Adrenal gland (tissue), 12 donors: ENCODE results near the gene IGF2BP2. TPM values are rescaled to one million over a fixed set of nuclear protein-coding genes. Genes with fewer than 3 reads are reported as not detected.

Source experiments
- DNase-seq, 7 donors: peaks; one replicate each; pipeline ENCODE4 v3.0.0-alpha.2; 2019 to 2020
- H3K27ac ChIP-seq, 5 donors: fragments of 200-600 bp; sonication (generic) in 4 of 5; 1 replicate in 3 of 5; 2 replicates in 2 of 5; pipeline versions ENCODE4 v1.5.1 to v1.8.0; 2016 to 2020; ENCODE audit warnings: mild to moderate bottlenecking in 1 of 5
- H3K27me3 ChIP-seq: fragments of 200-600 bp; 2 replicates; pipeline ENCODE4 v1.8.0; 2021
- H3K36me3 ChIP-seq, 2 donors: fragments of 200-600 bp; replicated peaks in 1 of 2; 1 replicate in 1 of 2; 2 replicates in 1 of 2; pipeline versions ENCODE4 v1.5.1 to v1.8.0; 2018 to 2022
- H3K4me1 ChIP-seq, 2 donors: fragments of 200-600 bp; replicated peaks in 1 of 2; 1 replicate in 1 of 2; 2 replicates in 1 of 2; pipeline versions ENCODE4 v1.5.1 to v1.8.0; 2018 to 2021
- H3K4me3 ChIP-seq, 4 donors: fragments of 200-600 bp; sonication (generic) in 3 of 4; one replicate each; pipeline ENCODE4 v1.5.1; 2016 to 2018
- H3K9me3 ChIP-seq, 3 donors: fragments of 200-600 bp; sonication (generic) in 1 of 3; replicated peaks in 1 of 3; 1 replicate in 2 of 3; 2 replicates in 1 of 3; pipeline versions ENCODE4 v1.5.1 to v1.8.0; 2016 to 2021
- CTCF ChIP-seq, 6 experiments: fragments of 450-650 bp in 4 of 6; fragments of 200-600 bp in 2 of 6; sonication (generic) in 1 of 6; IDR thresholded peaks; 1 replicate in 5 of 6; 2 replicates in 1 of 6; pipeline versions ENCODE4 v1.5.1 to v1.8.0; 2016 to 2021; ENCODE audit warnings: antibody characterized with exemption in 6 of 6, mild to moderate bottlenecking in 2 of 6, moderate library complexity in 1 of 6
- POLR2A ChIP-seq, 2 donors: fragments of 450-650 bp; IDR thresholded peaks; one replicate each; pipeline ENCODE4 v1.6.1; 2017; ENCODE audit warnings: antibody characterized with exemption in 2 of 2, mild to moderate bottlenecking in 2 of 2, moderate library complexity in 1 of 2
- WGBS, 4 donors: extraction: QIAGEN DNeasy Blood & Tissue Kit in 2 of 4; methylation state at CpG; one replicate each; pipeline versions ENCODE4 v1.1.5 to v1.1.7; 2013 to 2017; 5-methylcytosine and 5-hydroxymethylcytosine counted together
- intact Hi-C, 2 donors: fragments of 100-400 bp; cut with DNase I; formaldehyde crosslinking; loops; one replicate each; pipeline versions ENCODE4 v1.14.1 to v1.15.0; 2022 to 2023
- polyA plus RNA-seq, 3 donors: library from polyadenylated mRNA; stranded (reverse); fragments of 200-250 nt in 2 of 3; fragments of 350-450 nt in 1 of 3; fragmentation: Illumina TruSeq in 1 of 3; extraction: RNeasy Lipid Tissue Mini Kit (QIAGEN cat#74804) in 1 of 3; gene quantifications; one replicate each; pipeline ENCODE4 v1.2.3, GENCODE V29; 2013 to 2014
- total RNA-seq, 9 donors: library from RNA; depleted of rRNA in 4 of 9; stranded (reverse); fragments of >200 nt in 4 of 9; fragments of 120-200 nt in 1 of 9; fragmentation: NEBNext Ultra II Directional in 1 of 9; extraction: Animal tissue kit (Norgen Biotek cat#: 25700) in 1 of 9; gene quantifications; one replicate each; pipeline versions ENCODE4 v1.1.0 to v1.2.4, GENCODE V29; 2013 to 2023
- donor health status: healthy with polysubstance abuse.
- donor health status: Bipolar disorder and iron deficiency.
- donor health status: DM: yes; HTN: yes; CAD: no.
- donor health status: DM: no; HTN: no; CAD: no.
- donor health status: DM: no; HTN: no; CAD: no.
- donor health status: DM: yes; HTN: yes; CAD: no.

Gene IGF2BP2
- total and polyA plus RNA-seq, 12 donors: 7.0 to 75.9 (median 17.9) TPM

- intact Hi-C loops: no loop called here
- TF ChIP-seq CTCF (IDR thresholded peaks at IDR 0.05): no peak
- TF ChIP-seq POLR2A (IDR thresholded peaks at IDR 0.05): no peak
- Histone ChIP-seq H3K36me3 (no peaks in the 10 kb centered on the region), H3K4me1 (no peaks in the 10 kb centered on the region), H3K27me3 (no peaks in the 10 kb centered on the region), H3K4me3 (no peak overlapping the region), H3K9me3 (no peaks in the 10 kb centered on the region), H3K27ac (no peak overlapping the region)
- DNase-seq: no peak
Observed at GRCh38 chr3:185866995-185867394, 42.2 kb upstream of the IGF2BP2 start.

- Histone ChIP-seq H3K36me3 (no peaks in the 10 kb centered on the region), H3K9me3 (no peaks in the 10 kb centered on the region), H3K27me3 (no peaks in the 10 kb centered on the region), H3K4me1 (no peaks in the 10 kb centered on the region), H3K4me3 (no peak overlapping the region), H3K27ac (no peak overlapping the region)
- intact Hi-C loops: no loop called here
- WGBS, 4 donors: 93 to 100% (median 98%) methylated on average over 1 of the region's 1 CpG
- DNase-seq: no peak
- TF ChIP-seq POLR2A (IDR thresholded peaks at IDR 0.05): no peak
- TF ChIP-seq CTCF (IDR thresholded peaks at IDR 0.05): no peak
Observed at GRCh38 chr3:185866555-185866954, 41.7 kb upstream of the IGF2BP2 start.

- no peaks in the 10 kb centered on the region for H3K27me3 ChIP-seq
Observed at GRCh38 chr3:185865247-185865646, 40.4 kb upstream of the IGF2BP2 start.

GRCh38 chr3:185864767-185865166 is 39.9 kb upstream of the IGF2BP2 start:
- no peak overlapping the region for H3K4me3 ChIP-seq
- intact Hi-C loops: no loop called here
- no peak for TF ChIP-seq POLR2A (IDR thresholded peaks at IDR 0.05)
- TF ChIP-seq CTCF (IDR thresholded peaks at IDR 0.05): no peak
- no peaks in the 10 kb centered on the region for H3K4me1 ChIP-seq
- 60 to 71% (median 66%) methylated on average over 3 of the region's 3 CpGs for WGBS, 4 donors
- no peaks in the 10 kb centered on the region for H3K36me3 ChIP-seq
- no peaks in the 10 kb centered on the region for H3K9me3 ChIP-seq
- H3K27me3 ChIP-seq: no peaks in the 10 kb centered on the region
- DNase-seq: peak in 4 of 7 donors; percentile 27 to 50 (median 38)
- no peak overlapping the region for H3K27ac ChIP-seq

More at GRCh38 chr3:185865247-185865646, 40.4 kb upstream of the IGF2BP2 start:
- H3K36me3 ChIP-seq: no peaks in the 10 kb centered on the region
- WGBS, 4 donors: 47 to 73% (median 64%) methylated on average over 1 of the region's 1 CpG
- TF ChIP-seq CTCF (IDR thresholded peaks at IDR 0.05) (no peak), POLR2A (IDR thresholded peaks at IDR 0.05) (no peak)
- H3K9me3 ChIP-seq: no peaks in the 10 kb centered on the region
- H3K27ac ChIP-seq: no peak overlapping the region
- intact Hi-C loops: no loop called here
- DNase-seq: no peak
- no peak overlapping the region for H3K4me3 ChIP-seq
- no peaks in the 10 kb centered on the region for H3K4me1 ChIP-seq
